GM18526 (cell line): ENCODE data around the gene TMEM132D.

ENCODE experiments used
- POLR2A ChIP-seq: IDR thresholded peaks from 3 replicates; pipeline ENCODE4 v1.6.1; 2011; ENCODE audit not compliant: insufficient read length; ENCODE audit errors: extremely low read depth

Gene TMEM132D

GRCh38 chr12:129893691-129894090 lies 10.1 kb downstream of the TMEM132D start:
- no peak for TF ChIP-seq POLR2A

DNA sequence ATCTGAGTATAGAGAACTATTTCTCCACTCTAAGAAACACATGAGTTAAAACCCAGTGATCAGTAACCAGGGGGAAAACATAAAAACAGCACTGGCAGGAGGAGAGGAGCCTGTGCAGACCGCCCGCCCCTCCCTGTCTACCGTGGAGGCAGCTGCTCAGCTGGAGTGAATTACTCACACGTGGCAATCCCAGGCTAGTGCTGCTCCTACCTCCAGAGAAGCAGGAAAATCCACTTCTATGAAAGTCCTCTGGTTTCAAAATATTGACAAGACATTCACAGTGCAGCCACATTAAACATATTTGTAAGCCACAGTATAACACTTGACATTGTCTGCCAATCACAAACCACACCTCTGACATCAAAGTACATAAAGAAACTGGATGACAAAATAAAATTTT lies 16.7 kb downstream of the TMEM132D start:
- no peak for TF ChIP-seq POLR2A

DNA sequence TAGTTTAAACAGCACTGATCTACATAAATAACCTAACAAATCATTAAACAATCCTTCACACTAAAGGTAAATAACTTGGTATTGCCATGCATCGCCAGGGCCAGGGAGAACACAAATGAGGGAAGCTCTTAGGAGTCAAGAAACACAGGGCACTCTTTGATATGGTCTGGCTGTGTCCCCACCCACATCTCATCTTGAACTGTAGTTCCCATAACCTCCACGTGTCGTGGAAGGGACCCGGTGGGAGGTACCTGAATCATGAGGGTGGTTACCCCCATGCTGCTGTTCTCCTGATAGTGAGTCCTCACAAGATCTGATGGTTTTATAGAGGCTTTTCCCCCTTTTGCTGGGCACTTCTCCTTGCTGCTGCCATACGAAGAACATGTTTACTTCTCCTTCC lies 17.3 kb downstream of the TMEM132D start:
- TF ChIP-seq POLR2A = no peak

DNA sequence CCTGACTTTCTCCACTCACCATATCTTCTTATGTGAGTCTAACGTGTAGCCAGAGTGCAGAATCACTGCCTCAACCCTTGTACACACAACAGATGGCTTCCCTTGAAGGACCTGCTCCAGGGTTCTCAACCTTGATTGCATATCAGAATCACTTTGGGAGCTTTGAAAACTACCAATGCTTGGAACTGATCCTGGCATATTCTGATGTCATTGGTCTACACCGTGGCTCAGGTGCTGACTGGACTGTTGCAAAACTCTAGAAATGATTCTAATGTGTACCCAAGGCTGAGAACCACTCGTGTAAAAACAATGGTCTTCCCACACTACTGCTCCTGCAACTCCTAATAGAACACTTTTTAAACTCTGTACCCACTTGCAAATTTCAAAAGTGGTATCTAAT lies 18.5 kb downstream of the TMEM132D start:
- TF ChIP-seq POLR2A = no peak

GRCh38 chr12:129877411-129877810 lies 26.4 kb downstream of the TMEM132D start:
- no peak for TF ChIP-seq POLR2A

GRCh38 chr12:129873833-129874208 lies 30.0 kb downstream of the TMEM132D start:
- no peak for TF ChIP-seq POLR2A

DNA sequence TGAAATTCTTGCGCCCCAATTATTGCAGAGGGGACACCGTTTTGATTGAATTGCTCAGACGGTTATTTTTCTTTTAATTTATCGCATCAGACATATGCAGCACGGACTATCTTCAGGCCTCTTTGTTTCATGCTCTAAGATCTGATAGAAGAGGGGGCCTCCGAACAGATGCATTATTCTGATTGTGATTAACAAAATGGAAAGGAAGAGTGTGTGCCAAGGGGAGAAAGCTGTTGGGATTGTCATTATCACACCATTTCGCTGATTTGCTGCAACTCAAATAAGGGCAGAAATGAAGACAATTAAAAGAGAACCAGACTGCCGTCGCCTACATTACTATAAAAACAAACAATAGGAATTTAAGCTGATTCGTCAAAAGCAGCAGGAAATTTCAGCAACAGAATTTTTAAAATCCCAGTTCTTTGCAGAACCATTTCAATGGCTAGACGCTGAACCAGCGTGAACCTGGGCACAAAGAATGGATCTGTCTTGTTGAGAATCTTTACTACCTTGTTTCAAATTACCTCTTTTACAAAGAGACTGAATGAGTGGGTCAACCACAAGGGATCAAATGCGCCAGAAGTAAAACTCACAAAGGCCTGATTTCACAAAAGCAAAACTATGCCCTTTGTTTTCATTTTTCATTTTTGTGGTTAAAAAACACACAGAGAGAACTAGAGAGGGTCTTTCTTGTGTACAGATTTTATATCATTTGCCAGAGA lies 30.6 kb downstream of the TMEM132D start:
- no peak for TF ChIP-seq POLR2A

- TF ChIP-seq POLR2A = no peak
Measured at GRCh38 chr12:129871991-129872972, 31.5 kb downstream of the TMEM132D start.

DNA sequence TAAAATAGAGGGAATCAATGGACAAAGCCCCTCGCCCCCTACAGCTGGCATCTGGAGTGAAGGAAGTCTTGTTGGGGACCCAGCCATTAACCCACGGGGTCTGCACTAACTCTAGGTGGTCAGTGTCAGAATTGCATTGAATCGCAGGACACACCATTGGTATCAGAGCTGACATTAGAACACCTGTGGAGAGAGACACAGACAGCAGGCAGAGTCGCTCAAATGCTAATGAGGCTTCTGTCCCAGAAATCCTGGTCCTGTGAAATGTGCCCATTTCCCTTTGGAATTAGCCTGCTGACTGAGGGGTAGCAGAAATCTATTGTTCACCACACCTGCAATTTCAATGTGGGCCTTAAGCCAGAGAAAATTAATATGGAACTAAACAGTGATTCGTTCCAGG lies 33.0 kb downstream of the TMEM132D start:
- TF ChIP-seq POLR2A = no peak

- TF ChIP-seq POLR2A = no peak
Measured at GRCh38 chr12:129870136-129870535, 33.7 kb downstream of the TMEM132D start.

DNA sequence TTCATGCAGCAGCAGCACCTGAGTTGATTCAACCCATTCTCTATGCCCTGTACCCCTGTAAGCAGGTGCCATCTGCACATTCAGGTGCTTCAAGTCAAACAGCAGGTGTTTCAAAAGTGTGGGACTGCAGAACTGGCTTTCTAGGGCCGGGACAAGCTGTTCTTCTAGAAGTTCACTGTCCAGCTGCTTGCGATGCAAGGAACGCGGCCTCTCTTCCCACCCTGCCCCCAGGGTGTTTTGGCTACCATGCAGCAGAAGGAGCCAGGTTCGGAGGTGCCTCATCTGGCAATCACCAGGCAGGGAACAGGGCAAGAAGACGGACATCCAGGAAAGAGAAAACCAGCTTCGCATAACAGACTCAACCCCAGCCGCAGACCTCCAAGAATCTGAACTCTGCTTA lies 35.2 kb downstream of the TMEM132D start:
- no peak for TF ChIP-seq POLR2A

- no peak for TF ChIP-seq POLR2A
Measured at GRCh38 chr12:129863938-129864337, 39.9 kb downstream of the TMEM132D start.

- TF ChIP-seq POLR2A = no peak
Measured at GRCh38 chr12:129862561-129863175, 41.2 kb downstream of the TMEM132D start.

DNA sequence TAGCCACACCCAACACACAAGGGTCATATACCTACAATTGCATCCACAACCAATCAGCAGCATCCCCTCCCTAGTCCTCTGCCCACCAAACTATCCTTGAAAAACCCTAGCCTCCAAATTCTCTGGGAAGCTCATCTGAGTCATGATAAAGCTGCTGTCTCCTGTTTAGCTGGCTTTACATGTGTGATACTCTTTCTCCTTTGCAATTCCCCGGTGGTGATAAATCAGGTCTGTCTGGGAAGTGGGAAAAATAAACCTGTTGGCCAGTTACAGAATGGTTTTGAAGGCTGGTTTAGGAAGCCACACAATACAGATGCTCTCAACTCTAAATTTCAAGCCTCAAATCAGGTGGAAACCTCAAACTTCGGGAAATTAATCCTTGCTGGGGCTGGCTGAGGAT lies 41.9 kb downstream of the TMEM132D start:
- no peak for TF ChIP-seq POLR2A

GRCh38 chr12:129854591-129854990 lies 49.2 kb downstream of the TMEM132D start:
- no peak for TF ChIP-seq POLR2A

- no peak for TF ChIP-seq POLR2A
Measured at GRCh38 chr12:129851296-129851695, 52.5 kb downstream of the TMEM132D start.
